ENCODE data around the gene CREBZF. TPM values are rescaled to one million over a fixed set of nuclear protein-coding genes. Genes with fewer than 3 reads are reported as not detected.
"Not testable (repeated sequence)": the region's sequence is repeated elsewhere in the genome, so short reads cannot be mapped to it uniquely, and the experiment has no call there.

The CREBZF gene
- total RNA-seq, 1 donor from 2014 or later: 77.2 TPM

DNA sequence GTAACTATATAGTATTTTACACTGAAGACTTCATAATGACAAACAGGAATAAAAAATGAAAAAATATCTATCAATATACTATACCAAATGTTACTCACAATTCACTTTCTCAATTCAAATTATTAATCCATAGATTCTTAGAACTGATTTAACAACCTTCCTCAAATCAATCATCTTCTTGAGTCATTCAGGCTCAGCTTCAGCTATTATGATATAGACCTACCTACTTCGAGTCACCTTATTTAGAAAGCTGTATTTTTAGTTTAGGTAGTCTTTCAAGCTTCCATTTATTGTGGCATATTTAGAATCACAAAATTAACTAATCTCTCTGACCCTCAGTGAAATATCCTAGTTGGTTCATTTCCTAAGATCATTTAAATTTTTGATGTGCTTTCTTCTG is 8.2 kb downstream of the CREBZF start:
- peaks cover 27% of the 10 kb centered on the region for H3K36me3 Mint-ChIP-seq
- H3K4me1 Mint-ChIP-seq: peaks cover 37% of the 10 kb centered on the region
- DNase-seq (ENCODE audit: low spot score in 2 of 2, unreplicated experiment in 2 of 2): no peak
- no peaks in the 10 kb centered on the region for H3K9me3 Mint-ChIP-seq
- no peak overlapping the region for H3K4me3 Mint-ChIP-seq
- H3K27ac Mint-ChIP-seq: no peak overlapping the region
- TF ChIP-seq, protein P1, sequence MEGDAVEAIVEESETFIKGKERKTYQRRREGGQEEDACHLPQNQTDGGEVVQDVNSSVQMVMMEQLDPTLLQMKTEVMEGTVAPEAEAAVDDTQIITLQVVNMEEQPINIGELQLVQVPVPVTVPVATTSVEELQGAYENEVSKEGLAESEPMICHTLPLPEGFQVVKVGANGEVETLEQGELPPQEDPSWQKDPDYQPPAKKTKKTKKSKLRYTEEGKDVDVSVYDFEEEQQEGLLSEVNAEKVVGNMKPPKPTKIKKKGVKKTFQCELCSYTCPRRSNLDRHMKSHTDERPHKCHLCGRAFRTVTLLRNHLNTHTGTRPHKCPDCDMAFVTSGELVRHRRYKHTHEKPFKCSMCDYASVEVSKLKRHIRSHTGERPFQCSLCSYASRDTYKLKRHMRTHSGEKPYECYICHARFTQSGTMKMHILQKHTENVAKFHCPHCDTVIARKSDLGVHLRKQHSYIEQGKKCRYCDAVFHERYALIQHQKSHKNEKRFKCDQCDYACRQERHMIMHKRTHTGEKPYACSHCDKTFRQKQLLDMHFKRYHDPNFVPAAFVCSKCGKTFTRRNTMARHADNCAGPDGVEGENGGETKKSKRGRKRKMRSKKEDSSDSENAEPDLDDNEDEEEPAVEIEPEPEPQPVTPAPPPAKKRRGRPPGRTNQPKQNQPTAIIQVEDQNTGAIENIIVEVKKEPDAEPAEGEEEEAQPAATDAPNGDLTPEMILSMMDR (IDR thresholded peaks at IDR 0.05; ENCODE audit: unreplicated experiment): no peak
- H3K27me3 Mint-ChIP-seq (ENCODE audit: low read depth): no peaks in the 10 kb centered on the region

DNA sequence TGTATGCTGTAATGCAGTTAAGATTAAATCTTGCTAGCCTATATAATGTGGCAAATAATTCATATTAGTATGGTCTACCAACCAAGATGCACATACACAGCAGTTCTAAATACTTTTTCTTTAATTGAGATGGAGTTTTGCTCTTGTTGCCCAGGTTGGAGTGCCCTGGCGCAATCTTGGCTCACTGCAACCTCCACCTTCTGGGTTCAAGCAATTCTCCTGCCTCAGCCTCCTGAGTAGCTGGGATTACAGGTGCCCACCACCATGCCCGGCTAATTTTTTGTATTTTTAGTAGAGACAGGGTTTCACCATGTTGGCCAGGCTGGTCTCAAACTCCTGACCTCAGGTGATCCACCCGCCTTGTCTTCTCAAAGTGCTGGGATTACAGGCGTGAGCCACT is 10.6 kb downstream of the CREBZF start:
- H3K27ac Mint-ChIP-seq; DNase-seq (ENCODE audit: low spot score in 2 of 2, unreplicated experiment in 2 of 2); H3K9me3 Mint-ChIP-seq; H3K27me3 Mint-ChIP-seq (ENCODE audit: low read depth); H3K4me3 Mint-ChIP-seq: not testable (repeated sequence)
- H3K36me3 Mint-ChIP-seq: peaks cover 15% of the 10 kb centered on the region
- H3K4me1 Mint-ChIP-seq: peaks cover 21% of the 10 kb centered on the region

DNA sequence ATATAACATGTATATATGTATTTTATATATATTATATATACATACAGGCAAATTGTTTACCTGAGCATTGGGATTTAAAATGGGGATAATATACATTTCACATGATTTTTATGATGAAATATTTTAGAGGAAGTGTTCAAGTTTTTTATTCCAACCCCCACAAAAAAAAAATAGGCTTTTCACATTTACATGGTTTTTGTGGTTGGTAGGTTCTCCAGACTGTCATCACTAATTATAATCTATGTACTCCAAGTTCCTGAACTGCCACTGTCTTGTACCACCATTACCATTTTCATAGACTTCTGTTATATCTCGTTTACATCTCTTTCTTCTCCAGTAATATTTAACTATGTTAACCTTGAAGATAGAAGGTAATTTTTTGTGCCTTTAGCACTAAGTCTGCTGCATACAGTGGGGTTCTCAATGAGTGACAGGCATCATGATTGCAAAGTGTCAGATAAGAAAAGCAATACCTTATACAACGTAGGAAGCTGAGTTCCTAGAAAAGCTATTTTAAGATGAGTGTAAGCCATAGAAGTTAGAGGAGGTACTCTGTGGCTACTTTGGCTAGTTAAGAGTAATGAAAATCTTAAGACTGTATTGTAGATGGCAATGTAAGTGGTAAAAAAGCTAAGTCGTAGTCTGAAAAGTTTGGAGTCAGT is 12.0 kb downstream of the CREBZF start:
- Mint-ChIP-seq H3K36me3 (peaks cover 12% of the 10 kb centered on the region), H3K27ac (peak overlapping the region; percentile 10), H3K9me3 (no peaks in the 10 kb centered on the region), H3K4me3 (no peak overlapping the region), H3K4me1 (peaks cover 21% of the 10 kb centered on the region), H3K27me3 (ENCODE audit: low read depth) (no peaks in the 10 kb centered on the region)
- TF ChIP-seq, protein P1 (IDR thresholded peaks at IDR 0.05; ENCODE audit: unreplicated experiment): no peak
- no peak for DNase-seq (ENCODE audit: low spot score in 2 of 2, unreplicated experiment in 2 of 2)

DNA sequence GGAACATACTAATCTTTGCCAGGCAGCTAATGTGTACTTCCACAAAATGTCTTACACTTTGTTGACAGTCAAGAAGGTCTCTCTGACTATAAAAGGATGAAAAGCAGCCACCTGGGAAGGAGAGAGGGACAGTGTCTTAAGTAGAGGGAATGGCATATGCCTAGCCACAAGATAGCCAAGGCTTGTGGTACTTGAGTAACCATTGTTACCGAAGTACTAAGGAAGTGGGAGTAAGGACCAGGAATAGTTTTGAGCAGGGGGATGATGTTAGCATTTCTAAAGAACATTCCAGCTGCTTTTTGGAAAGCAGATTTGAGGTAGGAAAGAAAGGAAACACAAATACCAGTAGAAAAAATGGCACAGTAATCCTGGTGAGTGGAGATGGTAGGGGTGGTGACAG is 13.8 kb downstream of the CREBZF start:
- TF ChIP-seq, protein P1 (IDR thresholded peaks at IDR 0.05; ENCODE audit: unreplicated experiment): no peak
- Mint-ChIP-seq H3K27me3 (ENCODE audit: low read depth) (no peaks in the 10 kb centered on the region), H3K9me3 (no peaks in the 10 kb centered on the region), H3K36me3 (peaks cover 7% of the 10 kb centered on the region), H3K4me1 (peaks cover 22% of the 10 kb centered on the region), H3K4me3 (no peak overlapping the region), H3K27ac (no peak overlapping the region)
- DNase-seq (ENCODE audit: low spot score in 2 of 2, unreplicated experiment in 2 of 2): no peak

DNA sequence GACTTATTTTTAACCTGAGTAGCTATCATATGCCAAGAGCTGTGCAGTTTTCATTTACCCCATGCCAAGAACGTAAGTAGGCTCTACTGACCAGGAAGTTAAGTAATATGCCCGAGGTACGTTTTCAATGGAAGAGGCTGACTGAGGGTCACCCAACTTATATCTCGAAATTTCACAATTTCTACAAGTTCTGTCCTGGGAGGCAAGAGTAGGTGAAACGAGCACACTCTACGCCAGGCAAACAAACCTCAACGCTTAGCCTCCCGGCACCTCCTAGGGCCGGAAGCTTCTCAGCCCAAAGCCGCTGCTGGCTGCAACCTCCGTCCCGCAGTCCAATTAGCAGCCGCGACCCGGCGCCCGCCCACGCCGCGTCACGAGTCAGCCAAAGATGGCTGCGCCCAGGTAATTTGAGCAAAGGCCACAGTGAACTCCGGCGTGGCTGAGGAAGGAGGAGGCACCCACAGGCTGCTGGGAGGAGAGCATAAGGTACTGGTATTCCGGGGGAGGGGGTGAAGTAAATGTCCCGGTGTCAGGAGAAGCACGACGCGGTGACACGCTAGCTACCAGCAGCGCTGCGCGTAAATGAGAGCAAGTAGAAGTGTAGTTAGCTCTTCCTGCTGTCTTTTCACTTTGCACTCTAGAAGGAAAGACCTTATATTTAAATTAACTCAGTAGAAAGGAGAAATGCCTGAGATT is 17.2 kb downstream of the CREBZF start, which contains the start of gene TMEM126A:
Gene TMEM126A (plus strand): TSS at position 364 of the 696 bp plus-strand sequence. CDS start 2,289 bp downstream, outside the sequence.
- Mint-ChIP-seq H3K4me1 (peaks cover 37% of the 10 kb centered on the region), H3K27me3 (ENCODE audit: low read depth) (peaks cover 13% of the 10 kb centered on the region), H3K9me3 (no peaks in the 10 kb centered on the region), H3K36me3 (peaks cover 3% of the 10 kb centered on the region), H3K27ac (peak within 1 kb of the TSS; percentile 99), H3K4me3 (peak within 1 kb of the TSS; percentile 94)
- DNase-seq (ENCODE audit: low spot score in 2 of 2, unreplicated experiment in 2 of 2): peak; percentile 54 to 88
- TF ChIP-seq, protein P1 (IDR thresholded peaks at IDR 0.05; ENCODE audit: unreplicated experiment): no peak

DNA sequence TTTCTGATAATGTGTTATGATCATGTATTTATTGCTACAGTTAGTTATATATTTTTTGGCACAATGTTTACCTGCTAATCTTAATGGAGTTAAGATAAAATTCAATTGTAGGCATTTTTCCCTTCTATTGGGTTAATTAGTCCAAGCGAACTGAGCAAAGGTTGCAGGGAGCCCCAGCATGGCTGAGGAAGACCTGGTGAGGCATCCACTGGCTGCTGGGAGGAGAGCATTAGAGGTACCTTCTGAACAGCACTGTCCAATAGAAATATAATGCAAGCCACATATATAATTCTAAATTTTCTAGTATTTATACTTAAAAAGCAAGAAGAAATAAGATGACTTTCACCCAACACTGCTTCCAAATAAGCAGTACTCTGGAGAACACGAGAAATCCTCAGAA is 17.9 kb downstream of the CREBZF start:
- Mint-ChIP-seq H3K9me3 (no peaks in the 10 kb centered on the region), H3K4me3 (peak overlapping the region; percentile 94), H3K27ac (peak overlapping the region; percentile 99), H3K36me3 (peaks cover 3% of the 10 kb centered on the region), H3K4me1 (peaks cover 37% of the 10 kb centered on the region), H3K27me3 (ENCODE audit: low read depth) (peaks cover 16% of the 10 kb centered on the region)
- TF ChIP-seq, protein P1 (IDR thresholded peaks at IDR 0.05; ENCODE audit: unreplicated experiment): no peak
- DNase-seq (ENCODE audit: low spot score in 2 of 2, unreplicated experiment in 2 of 2): no peak

Measured in mesothelial cell of epicardium (in vitro differentiated cells).